ENCODE data around the gene PCNX3. TPM values are rescaled to one million over a fixed set of nuclear protein-coding genes. Genes with fewer than 3 reads are reported as not detected.

PCNX3 gene
- total RNA-seq, 3 donors from 2014 or later, result 42.5 to 53.4 (median 47.5) TPM

- Histone ChIP-seq H3K36me3 (ENCODE audit: low read depth) (peaks cover 9% of the 10 kb centered on the region), H3K4me1 (ENCODE audit: low read depth) (peaks cover 15% of the 10 kb centered on the region)
These were observed 46.1 kb downstream of the PCNX3 start for GRCh38 chr11:65661599-65662246.

DNA sequence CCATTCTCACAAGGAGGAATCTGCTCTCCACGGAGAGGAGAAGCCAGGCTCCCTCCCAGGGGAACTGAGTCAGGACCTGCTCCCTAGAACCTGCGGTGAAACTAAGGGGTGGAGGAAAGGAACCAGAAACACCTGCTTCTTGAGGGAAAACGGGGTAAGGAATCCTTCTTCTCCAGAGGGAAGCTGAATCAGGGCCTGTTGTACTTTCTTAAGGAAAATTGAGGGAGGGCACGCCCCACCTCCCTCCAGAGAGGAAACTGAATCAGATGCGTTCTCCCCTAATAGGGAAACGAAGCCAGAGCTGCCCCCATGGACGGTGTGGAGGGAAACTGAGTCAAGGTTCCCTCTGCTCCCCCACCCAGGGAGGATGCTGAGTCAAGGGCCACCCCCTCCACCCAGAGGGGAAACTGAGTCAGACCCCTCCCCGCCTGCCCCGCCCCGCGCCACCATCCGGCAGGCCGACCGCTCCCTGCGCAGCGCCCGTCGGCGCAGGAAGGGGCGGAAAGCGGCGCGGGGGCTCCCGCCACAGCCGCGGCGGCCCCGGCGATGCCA, 46.7 kb downstream of the PCNX3 start:
- intact Hi-C loops (cut with DNase I, micrococcal nuclease), result no loop called here
- H3K4me1 ChIP-seq (ENCODE audit: low read depth), result peaks cover 15% of the 10 kb centered on the region

More at GRCh38 chr11:65661599-65662246, 46.1 kb downstream of the PCNX3 start:
- Histone ChIP-seq H3K9me3 (no peaks in the 10 kb centered on the region), H3K4me3 (peak overlapping the region; percentile 86)
- DNase-seq (peak in 2 of 3 donors; percentile 48 to 64), ATAC-seq (no peak)
- TF ChIP-seq, protein P1, sequence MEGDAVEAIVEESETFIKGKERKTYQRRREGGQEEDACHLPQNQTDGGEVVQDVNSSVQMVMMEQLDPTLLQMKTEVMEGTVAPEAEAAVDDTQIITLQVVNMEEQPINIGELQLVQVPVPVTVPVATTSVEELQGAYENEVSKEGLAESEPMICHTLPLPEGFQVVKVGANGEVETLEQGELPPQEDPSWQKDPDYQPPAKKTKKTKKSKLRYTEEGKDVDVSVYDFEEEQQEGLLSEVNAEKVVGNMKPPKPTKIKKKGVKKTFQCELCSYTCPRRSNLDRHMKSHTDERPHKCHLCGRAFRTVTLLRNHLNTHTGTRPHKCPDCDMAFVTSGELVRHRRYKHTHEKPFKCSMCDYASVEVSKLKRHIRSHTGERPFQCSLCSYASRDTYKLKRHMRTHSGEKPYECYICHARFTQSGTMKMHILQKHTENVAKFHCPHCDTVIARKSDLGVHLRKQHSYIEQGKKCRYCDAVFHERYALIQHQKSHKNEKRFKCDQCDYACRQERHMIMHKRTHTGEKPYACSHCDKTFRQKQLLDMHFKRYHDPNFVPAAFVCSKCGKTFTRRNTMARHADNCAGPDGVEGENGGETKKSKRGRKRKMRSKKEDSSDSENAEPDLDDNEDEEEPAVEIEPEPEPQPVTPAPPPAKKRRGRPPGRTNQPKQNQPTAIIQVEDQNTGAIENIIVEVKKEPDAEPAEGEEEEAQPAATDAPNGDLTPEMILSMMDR (IDR thresholded peaks at IDR 0.05), result no peak
- intact Hi-C loops (cut with DNase I, micrococcal nuclease), result no loop called here

DNA sequence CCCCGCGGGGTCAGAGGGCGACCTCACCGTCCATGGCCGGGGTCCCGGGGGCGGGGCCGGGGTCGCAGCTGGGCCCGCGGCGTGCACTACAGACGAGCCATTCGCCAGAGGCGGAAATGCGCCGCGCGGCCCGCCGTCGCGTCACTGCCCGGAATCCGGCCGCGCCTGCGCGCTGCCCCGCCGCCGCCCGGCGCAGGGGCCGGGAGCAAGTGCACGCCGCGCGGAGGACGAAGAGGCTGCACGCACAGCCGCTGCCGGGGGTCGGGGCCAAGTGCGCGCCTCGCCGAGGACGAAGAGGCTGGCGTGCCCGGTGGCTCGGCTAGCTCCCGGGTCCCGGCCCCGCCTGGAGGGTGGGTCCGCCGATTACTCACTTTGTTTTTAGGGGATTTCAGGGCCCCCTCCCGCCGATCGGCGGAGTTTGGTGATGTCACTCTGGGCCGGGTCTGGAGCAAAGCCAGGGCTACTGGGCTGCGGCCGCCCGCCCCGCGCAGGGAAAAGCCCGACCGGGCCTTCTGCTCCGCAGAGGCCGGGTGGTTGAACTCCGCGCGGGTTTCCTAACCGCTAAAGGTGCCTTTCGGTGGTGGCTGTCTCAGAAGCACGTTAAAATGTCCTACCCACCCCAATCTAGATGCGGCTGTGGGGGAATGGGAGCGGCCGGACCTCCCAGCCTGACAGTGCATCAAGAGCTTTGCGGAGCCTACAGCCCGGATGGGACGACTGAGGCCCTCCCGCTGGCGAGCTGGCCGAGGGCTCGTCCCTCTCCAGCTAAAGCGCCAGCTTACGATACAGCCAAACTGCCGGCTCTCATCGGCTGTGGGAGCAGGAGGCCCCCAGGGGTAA, 47.4 kb downstream of the PCNX3 start, which contains the start of gene RELA:
Gene RELA, minus strand, starts transcription at position 118 of the 840 bp plus-strand sequence. Its CDS starts 84 bp downstream, at position 34.
- Histone ChIP-seq H3K36me3 (ENCODE audit: low read depth) (peaks cover 9% of the 10 kb centered on the region), H3K4me3 (peak within 1 kb of the TSS; percentile 86), H3K4me1 (ENCODE audit: low read depth) (peaks cover 15% of the 10 kb centered on the region), H3K9me3 (no peaks in the 10 kb centered on the region)
- DNase-seq (peak; percentile 94 to 95 (median 94)), ATAC-seq (peak; percentile 95)
- intact Hi-C loops (cut with DNase I, micrococcal nuclease), result no loop called here
- TF ChIP-seq, protein P1 (IDR thresholded peaks at IDR 0.05), result no peak

More for the DNA sequence above, 46.7 kb downstream of the PCNX3 start:
- ATAC-seq, result peak; percentile 35
- TF ChIP-seq, protein P1 (IDR thresholded peaks at IDR 0.05), result no peak
- Histone ChIP-seq H3K9me3 (no peaks in the 10 kb centered on the region), H3K4me3 (peak overlapping the region; percentile 86), H3K36me3 (ENCODE audit: low read depth) (peaks cover 9% of the 10 kb centered on the region)
- DNase-seq, result no peak

- Histone ChIP-seq H3K9me3 (no peaks in the 10 kb centered on the region), H3K4me3 (peak overlapping the region; percentile 86), H3K4me1 (ENCODE audit: low read depth) (peaks cover 15% of the 10 kb centered on the region), H3K36me3 (ENCODE audit: low read depth) (peaks cover 5% of the 10 kb centered on the region)
- TF ChIP-seq, protein P1 (IDR thresholded peaks at IDR 0.05), result no peak
- peak; percentile 27 for ATAC-seq
- intact Hi-C loops (cut with DNase I, micrococcal nuclease), result no loop called here
- DNase-seq, result peak; percentile 68 to 79 (median 70)
These were observed 48.1 kb downstream of the PCNX3 start for GRCh38 chr11:65663639-65664200.

DNA sequence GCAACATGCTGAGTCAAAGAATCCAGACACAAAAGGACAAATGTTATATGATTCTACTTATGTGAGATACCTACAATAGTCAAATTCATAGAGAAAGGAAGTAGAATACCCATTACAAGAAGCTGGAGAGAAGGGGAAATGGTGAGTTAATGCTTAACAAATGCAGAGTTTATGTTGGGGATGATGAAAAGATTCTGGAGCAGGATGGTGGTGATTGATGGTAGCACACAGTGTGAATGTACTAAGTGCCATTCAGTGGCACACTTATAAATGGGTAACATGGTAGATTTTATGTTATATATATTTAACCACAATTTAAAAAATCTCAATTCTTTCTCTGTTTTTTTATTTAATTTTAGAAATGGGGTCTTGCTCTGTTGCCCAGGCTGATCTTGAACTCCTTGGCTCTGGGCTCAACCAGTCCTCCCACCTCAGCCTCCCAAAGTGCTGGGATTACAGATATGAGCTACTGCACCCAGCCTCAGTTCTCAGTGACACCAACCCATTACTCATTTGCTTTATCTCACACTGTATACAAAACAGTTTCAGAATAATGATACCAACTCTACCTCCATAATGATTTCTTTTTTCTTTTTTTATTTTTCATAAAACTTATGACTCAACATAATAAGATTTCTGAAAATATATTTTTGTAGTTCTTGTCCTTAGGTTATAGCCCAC, 56.7 kb downstream of the PCNX3 start:
- Histone ChIP-seq H3K36me3 (ENCODE audit: low read depth) (no peaks in the 10 kb centered on the region), H3K4me3 (no peak overlapping the region), H3K4me1 (ENCODE audit: low read depth) (no peaks in the 10 kb centered on the region), H3K9me3 (no peaks in the 10 kb centered on the region)
- TF ChIP-seq, protein P1 (IDR thresholded peaks at IDR 0.05), result no peak
- DNase-seq, result no peak
- ATAC-seq, result no peak
- intact Hi-C loops (cut with DNase I, micrococcal nuclease), result no loop called here
